HepG2 (cell line): ENCODE measurements around the gene CHID1. TPM values are rescaled to one million over a fixed set of nuclear protein-coding genes. Genes with fewer than 3 reads are reported as not detected.

Experiments
- ATF7-NPFF ChIP-seq: sonication (generic); formaldehyde crosslinking; IDR thresholded peaks from 2 replicates; pipeline ENCODE4 v1.8.1; 2023; ENCODE audit warnings: mild to moderate bottlenecking, low read depth, missing genetic modification reagents, moderate library complexity
- ATM ChIP-seq: fragments of 450-650 bp; IDR thresholded peaks from 2 replicates; pipeline ENCODE4 v1.7.1; 2017; ENCODE audit warnings: mild to moderate bottlenecking, borderline replicate concordance
- FOXC1 ChIP-seq: sonication (generic); formaldehyde crosslinking; IDR thresholded peaks from 2 replicates; pipeline ENCODE4 v1.8.0; 2022; ENCODE audit warnings: mild to moderate bottlenecking, missing genetic modification reagents, borderline replicate concordance
- FOXP4 ChIP-seq: sonication (generic); formaldehyde crosslinking; IDR thresholded peaks from 2 replicates; pipeline ENCODE4 v1.4.0; 2020; ENCODE audit warnings: missing genetic modification reagents
- MAF1 ChIP-seq: sonication (generic); formaldehyde crosslinking; IDR thresholded peaks from 2 replicates; pipeline ENCODE4 v1.5.0; 2020; ENCODE audit warnings: missing genetic modification reagents, borderline replicate concordance
- NR2C2 ChIP-seq: sonication (generic); formaldehyde crosslinking; IDR thresholded peaks from 2 replicates; pipeline ENCODE4 v1.4.0; 2020; ENCODE audit warnings: missing genetic modification reagents, mild to moderate bottlenecking, moderate library complexity, borderline replicate concordance
- PHB2 ChIP-seq: fragments of 450-650 bp; IDR thresholded peaks from 2 replicates; pipeline ENCODE4 v1.6.1; 2018; ENCODE audit not compliant: partially characterized antibody
- ZMYM3 ChIP-seq: sonication (generic); formaldehyde crosslinking; IDR thresholded peaks from 2 replicates; pipeline ENCODE4 v1.5.1; 2020; ENCODE audit warnings: mild to moderate bottlenecking, missing genetic modification reagents
- ZNF207 ChIP-seq: fragments of 450-650 bp; IDR thresholded peaks from 2 replicates; pipeline ENCODE4 v1.6.1; 2016; ENCODE audit warnings: antibody characterized with exemption, borderline replicate concordance
- ZNF776 ChIP-seq: sonication (generic); formaldehyde crosslinking; IDR thresholded peaks from 2 replicates; pipeline ENCODE4 v1.4.0; 2020; ENCODE audit warnings: mild to moderate bottlenecking, missing genetic modification reagents
- polyA plus RNA-seq, 8 experiments: library from polyadenylated mRNA; depleted of rRNA in 3 of 8; stranded (reverse) in 7 of 8; unstranded in 1 of 8; fragments of >200 nt; fragmentation: Illumina TruSeq in 4 of 8; extraction: Trizol in 4 of 8; gene quantifications; 2 replicates each; pipeline versions ENCODE4 v1.2.1 to v1.2.3, GENCODE V29; 2011 to 2016; ENCODE audit warnings: low read depth in 4 of 8, missing spikeins in 1 of 8, mixed read lengths in 1 of 8; ENCODE audit not compliant: insufficient read depth in 1 of 8
- total RNA-seq, 5 experiments: library from RNA; depleted of rRNA; stranded (reverse); fragments of >200 nt; fragmentation: Illumina TruSeq; extraction: Trizol; gene quantifications; 2 replicates each; pipeline ENCODE4 v1.2.3, GENCODE V29; 2016; ENCODE audit warnings: low read depth in 1 of 5
- TF ChIP-seq, protein P1 (sequence below): sonication (generic); formaldehyde crosslinking; IDR thresholded peaks from one replicate; pipeline ENCODE4 v1.5.1; 2020; ENCODE audit warnings: mild to moderate bottlenecking, missing genetic modification reagents; ENCODE audit errors: not compliant biosample characterization
- TF ChIP-seq, protein P2 (sequence below): sonication (generic); formaldehyde crosslinking; IDR thresholded peaks from 2 replicates; pipeline ENCODE4 v1.5.1; 2020; ENCODE audit warnings: missing genetic modification reagents, mild to moderate bottlenecking, borderline replicate concordance
- TF ChIP-seq, protein P3 (sequence below): sonication (generic); formaldehyde crosslinking; IDR thresholded peaks from 2 replicates; pipeline ENCODE4 v1.8.1; 2023; ENCODE audit warnings: mild to moderate bottlenecking, moderate library complexity, missing genetic modification reagents
- TF ChIP-seq, protein P4 (sequence below): sonication (generic); formaldehyde crosslinking; IDR thresholded peaks from 2 replicates; pipeline ENCODE4 v1.5.0; 2020; ENCODE audit warnings: missing genetic modification reagents

Gene CHID1
- total and polyA plus RNA-seq, 2 of the 13 experiments (the other 11 are each of a cell fraction or from before 2014, with no cell fraction given) = 65.1 to 93.6 TPM

- TF ChIP-seq, protein P1, sequence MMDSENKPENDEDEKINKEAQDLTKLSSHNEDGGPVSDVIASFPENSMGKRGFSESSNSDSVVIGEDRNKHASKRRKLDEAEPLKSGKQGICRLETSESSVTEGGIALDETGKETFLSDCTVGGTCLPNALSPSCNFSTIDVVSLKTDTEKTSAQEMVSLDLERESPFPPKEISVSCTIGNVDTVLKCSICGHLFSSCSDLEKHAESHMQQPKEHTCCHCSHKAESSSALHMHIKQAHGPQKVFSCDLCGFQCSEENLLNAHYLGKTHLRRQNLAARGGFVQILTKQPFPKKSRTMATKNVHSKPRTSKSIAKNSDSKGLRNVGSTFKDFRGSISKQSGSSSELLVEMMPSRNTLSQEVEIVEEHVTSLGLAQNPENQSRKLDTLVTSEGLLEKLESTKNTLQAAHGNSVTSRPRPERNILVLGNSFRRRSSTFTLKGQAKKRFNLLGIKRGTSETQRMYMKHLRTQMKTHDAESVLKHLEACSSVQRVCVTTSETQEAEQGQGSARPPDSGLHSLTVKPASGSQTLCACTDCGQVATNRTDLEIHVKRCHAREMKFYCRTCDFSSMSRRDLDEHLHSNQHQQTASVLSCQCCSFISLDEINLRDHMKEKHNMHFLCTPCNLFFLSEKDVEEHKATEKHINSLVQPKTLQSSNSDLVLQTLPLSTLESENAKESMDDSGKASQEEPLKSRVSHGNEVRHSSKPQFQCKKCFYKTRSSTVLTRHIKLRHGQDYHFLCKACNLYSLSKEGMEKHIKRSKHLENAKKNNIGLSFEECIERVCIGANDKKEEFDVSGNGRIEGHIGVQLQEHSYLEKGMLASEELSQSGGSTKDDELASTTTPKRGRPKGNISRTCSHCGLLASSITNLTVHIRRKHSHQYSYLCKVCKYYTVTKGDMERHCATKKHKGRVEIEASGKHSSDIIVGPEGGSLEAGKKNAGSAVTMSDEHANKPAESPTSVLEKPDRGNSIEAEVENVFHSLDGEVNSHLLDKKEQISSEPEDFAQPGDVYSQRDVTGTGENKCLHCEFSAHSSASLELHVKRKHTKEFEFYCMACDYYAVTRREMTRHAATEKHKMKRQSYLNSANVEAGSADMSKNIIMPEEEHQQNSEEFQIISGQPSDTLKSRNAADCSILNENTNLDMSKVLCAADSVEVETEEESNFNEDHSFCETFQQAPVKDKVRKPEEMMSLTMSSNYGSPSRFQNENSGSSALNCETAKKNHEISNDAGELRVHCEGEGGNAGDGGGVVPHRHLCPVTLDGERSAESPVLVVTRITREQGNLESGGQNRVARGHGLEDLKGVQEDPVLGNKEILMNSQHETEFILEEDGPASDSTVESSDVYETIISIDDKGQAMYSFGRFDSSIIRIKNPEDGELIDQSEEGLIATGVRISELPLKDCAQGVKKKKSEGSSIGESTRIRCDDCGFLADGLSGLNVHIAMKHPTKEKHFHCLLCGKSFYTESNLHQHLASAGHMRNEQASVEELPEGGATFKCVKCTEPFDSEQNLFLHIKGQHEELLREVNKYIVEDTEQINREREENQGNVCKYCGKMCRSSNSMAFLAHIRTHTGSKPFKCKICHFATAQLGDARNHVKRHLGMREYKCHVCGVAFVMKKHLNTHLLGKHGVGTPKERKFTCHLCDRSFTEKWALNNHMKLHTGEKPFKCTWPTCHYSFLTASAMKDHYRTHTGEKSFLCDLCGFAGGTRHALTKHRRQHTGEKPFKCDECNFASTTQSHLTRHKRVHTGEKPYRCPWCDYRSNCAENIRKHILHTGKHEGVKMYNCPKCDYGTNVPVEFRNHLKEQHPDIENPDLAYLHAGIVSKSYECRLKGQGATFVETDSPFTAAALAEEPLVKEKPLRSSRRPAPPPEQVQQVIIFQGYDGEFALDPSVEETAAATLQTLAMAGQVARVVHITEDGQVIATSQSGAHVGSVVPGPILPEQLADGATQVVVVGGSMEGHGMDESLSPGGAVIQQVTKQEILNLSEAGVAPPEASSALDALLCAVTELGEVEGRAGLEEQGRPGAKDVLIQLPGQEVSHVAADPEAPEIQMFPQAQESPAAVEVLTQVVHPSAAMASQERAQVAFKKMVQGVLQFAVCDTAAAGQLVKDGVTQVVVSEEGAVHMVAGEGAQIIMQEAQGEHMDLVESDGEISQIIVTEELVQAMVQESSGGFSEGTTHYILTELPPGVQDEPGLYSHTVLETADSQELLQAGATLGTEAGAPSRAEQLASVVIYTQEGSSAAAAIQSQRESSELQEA (CRISPR knock-in tag) = no peak
- TF ChIP-seq ATF7-NPFF (CRISPR knock-in tag) (peak; percentile 77; the same call in 1 of the 2 replicates), MAF1 (CRISPR knock-in tag) (no peak), FOXP4 (CRISPR knock-in tag) (no peak), PHB2 (no peak), ZNF776 (CRISPR knock-in tag) (no peak), ATM (no peak), FOXC1 (no peak; the same call in 1 of the 2 replicates), NR2C2 (CRISPR knock-in tag) (peak; percentile 39; the same call in 1 of the 2 replicates), ZNF207 (no peak), ZMYM3 (no peak)
- TF ChIP-seq, protein P2, sequence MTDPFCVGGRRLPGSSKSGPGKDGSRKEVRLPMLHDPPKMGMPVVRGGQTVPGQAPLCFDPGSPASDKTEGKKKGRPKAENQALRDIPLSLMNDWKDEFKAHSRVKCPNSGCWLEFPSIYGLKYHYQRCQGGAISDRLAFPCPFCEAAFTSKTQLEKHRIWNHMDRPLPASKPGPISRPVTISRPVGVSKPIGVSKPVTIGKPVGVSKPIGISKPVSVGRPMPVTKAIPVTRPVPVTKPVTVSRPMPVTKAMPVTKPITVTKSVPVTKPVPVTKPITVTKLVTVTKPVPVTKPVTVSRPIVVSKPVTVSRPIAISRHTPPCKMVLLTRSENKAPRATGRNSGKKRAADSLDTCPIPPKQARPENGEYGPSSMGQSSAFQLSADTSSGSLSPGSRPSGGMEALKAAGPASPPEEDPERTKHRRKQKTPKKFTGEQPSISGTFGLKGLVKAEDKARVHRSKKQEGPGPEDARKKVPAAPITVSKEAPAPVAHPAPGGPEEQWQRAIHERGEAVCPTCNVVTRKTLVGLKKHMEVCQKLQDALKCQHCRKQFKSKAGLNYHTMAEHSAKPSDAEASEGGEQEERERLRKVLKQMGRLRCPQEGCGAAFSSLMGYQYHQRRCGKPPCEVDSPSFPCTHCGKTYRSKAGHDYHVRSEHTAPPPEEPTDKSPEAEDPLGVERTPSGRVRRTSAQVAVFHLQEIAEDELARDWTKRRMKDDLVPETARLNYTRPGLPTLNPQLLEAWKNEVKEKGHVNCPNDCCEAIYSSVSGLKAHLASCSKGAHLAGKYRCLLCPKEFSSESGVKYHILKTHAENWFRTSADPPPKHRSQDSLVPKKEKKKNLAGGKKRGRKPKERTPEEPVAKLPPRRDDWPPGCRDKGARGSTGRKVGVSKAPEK (CRISPR knock-in tag) = no peak
- TF ChIP-seq, protein P3, sequence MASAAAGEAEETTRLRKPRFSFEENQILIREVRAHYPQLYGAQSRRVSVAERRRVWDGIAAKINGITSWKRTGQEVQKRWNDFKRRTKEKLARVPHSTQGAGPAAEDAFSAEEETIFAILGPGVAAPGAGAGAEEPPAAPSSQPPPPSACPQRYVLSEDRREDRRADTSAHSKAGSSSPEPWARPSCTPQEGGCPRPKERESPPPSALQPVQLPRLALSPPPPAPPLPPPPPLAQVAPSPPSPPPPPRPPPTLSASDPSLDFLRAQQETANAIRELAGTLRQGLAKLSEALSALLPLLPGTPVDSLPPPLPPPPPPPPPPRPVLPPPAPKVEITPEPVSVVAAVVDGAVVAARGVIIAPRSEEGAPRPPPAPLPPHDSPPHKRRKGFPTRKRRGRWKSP (CRISPR knock-in tag) = no peak; the same call in 1 of the 2 replicates
- TF ChIP-seq, protein P4, sequence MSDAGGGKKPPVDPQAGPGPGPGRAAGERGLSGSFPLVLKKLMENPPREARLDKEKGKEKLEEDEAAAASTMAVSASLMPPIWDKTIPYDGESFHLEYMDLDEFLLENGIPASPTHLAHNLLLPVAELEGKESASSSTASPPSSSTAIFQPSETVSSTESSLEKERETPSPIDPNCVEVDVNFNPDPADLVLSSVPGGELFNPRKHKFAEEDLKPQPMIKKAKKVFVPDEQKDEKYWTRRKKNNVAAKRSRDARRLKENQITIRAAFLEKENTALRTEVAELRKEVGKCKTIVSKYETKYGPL (CRISPR knock-in tag) = no peak
Observed at GRCh38 chr11:910589-911030, at the start of gene CHID1 (continued).
